ENCODE results near the gene MYO16. TPM values are rescaled to one million over a fixed set of nuclear protein-coding genes. Genes with fewer than 3 reads are reported as not detected.

The MYO16 gene
- total RNA-seq, 4 donors from 2014 or later, result 0.06 to 0.07 TPM; not detected in 2

DNA sequence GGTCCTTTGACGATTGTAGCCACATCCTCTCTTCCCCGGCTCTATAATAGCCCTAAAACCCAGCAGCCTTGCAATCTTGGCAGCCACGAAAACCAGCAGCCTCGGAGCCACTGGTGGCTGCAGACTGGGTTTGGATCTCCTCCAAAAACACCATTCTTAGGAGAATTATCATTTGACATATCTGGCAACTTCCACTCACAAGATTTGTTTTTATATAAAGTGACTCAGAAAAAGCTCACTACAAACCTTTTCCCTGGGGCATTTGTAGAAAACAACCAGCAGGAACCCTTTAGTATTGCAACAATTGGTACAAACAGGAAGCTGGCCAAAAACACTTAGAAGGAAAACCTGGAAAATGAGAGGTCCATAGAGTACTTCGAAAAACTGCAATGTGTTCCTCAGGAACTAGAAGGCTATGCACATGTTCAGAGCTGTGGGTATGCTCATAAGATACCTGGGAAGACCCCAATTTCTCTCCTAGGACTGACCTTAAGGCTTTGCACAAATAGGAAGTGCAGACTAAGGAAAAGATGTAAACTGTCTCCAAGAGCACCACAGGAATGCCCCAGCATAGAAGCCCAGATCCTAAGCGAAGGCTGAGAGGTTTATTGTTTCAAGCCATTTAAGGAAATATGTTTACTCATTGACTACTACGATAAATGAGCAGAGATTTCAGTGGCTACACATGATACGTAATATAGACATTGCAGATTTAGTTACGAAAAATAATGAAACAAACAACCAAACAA lies 71.2 kb downstream of the MYO16 start:
- TF ChIP-seq POLR2A (IDR thresholded peaks at IDR 0.05), result no peak
- TF ChIP-seq, protein P1, sequence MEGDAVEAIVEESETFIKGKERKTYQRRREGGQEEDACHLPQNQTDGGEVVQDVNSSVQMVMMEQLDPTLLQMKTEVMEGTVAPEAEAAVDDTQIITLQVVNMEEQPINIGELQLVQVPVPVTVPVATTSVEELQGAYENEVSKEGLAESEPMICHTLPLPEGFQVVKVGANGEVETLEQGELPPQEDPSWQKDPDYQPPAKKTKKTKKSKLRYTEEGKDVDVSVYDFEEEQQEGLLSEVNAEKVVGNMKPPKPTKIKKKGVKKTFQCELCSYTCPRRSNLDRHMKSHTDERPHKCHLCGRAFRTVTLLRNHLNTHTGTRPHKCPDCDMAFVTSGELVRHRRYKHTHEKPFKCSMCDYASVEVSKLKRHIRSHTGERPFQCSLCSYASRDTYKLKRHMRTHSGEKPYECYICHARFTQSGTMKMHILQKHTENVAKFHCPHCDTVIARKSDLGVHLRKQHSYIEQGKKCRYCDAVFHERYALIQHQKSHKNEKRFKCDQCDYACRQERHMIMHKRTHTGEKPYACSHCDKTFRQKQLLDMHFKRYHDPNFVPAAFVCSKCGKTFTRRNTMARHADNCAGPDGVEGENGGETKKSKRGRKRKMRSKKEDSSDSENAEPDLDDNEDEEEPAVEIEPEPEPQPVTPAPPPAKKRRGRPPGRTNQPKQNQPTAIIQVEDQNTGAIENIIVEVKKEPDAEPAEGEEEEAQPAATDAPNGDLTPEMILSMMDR (IDR thresholded peaks at IDR 0.05), result no peak
- 37 to 54% methylated on average over 9 of the region's 9 CpGs for WGBS, 2 donors
- H3K4me3 ChIP-seq (ENCODE audit: low read depth, poor library complexity, severe bottlenecking), result no peak overlapping the region
- no peak for DNase-seq (ENCODE audit: low spot score in 2 of 2)
- intact Hi-C loops (cut with DNase I; ENCODE audit: low total_unique reads), result no loop called here

DNA sequence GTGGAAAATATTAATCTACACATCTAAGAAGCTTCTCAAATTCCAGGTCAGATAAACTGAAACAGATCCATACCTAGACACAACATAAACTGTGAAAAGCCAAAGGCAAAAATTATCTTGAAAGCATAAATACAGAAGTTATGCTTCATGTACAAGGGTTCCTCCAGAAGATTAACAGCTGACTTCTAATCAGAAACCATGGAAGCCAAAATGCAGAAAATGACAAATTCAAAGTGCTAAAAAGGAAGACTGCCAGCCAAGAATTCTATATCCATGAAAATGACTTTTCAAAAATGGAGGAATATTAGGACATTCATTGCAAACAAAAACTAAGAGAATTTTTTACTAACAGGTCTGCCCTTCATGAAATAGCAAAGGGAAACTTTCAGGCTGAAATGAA lies 72.8 kb downstream of the MYO16 start:
- no peak overlapping the region for H3K4me3 ChIP-seq (ENCODE audit: low read depth, poor library complexity, severe bottlenecking)
- intact Hi-C loops (cut with DNase I; ENCODE audit: low total_unique reads), result no loop called here
- TF ChIP-seq, protein P1 (IDR thresholded peaks at IDR 0.05), result no peak
- TF ChIP-seq POLR2A (IDR thresholded peaks at IDR 0.05), result no peak
- DNase-seq (ENCODE audit: low spot score in 2 of 2), result no peak

DNA sequence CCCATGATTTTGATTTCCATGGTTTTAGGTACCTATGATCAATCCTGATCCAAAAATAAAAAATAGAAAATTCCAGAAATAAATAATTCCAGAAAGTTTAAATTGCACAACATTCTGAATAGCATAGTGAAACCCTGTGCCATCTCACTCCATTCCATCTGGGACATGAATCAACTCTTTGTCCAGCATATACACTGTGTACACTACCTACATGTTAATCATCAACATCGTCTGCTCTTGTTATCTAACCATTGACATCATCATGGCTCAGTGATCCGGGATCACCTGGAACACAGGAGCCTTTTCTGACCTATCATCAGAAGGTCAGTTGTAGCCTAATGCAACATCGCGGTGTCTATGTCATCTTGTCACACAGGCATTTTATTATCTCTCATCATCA lies 75.6 kb downstream of the MYO16 start:
- H3K4me3 ChIP-seq (ENCODE audit: low read depth, poor library complexity, severe bottlenecking), result no peak overlapping the region
- no peak for TF ChIP-seq POLR2A (IDR thresholded peaks at IDR 0.05)
- TF ChIP-seq, protein P1 (IDR thresholded peaks at IDR 0.05), result no peak
- intact Hi-C loops (cut with DNase I; ENCODE audit: low total_unique reads), result no loop called here
- WGBS, 2 donors, result 90 to 91% methylated on average over 4 of the region's 4 CpGs
- no peak for DNase-seq (ENCODE audit: low spot score in 2 of 2)

DNA sequence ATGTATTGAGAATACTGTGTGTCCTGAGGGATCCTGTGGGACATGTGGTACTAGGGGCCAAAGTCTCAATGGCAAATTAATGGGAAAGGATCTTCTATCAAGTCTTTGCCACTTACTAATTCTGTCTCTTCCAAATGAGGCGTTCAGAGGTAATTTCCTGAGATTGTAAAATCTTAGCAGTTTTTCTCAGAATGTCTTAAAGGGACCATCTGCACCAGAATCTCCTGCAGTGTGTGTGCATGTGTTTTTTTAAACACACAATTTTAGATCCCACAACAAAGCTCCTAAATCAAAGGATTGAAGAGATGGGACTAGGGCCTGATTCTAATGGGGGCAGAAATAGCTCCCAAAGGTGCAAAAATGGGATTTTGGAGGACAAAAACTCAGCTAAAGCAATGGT lies 78.2 kb downstream of the MYO16 start:
- no peak for DNase-seq (ENCODE audit: low spot score in 2 of 2)
- H3K4me3 ChIP-seq (ENCODE audit: low read depth, poor library complexity, severe bottlenecking), result no peak overlapping the region
- 62 to 63% methylated on average over 1 of the region's 1 CpG for WGBS, 2 donors
- TF ChIP-seq, protein P1 (IDR thresholded peaks at IDR 0.05), result no peak
- TF ChIP-seq POLR2A (IDR thresholded peaks at IDR 0.05), result no peak
- intact Hi-C loops (cut with DNase I; ENCODE audit: low total_unique reads), result no loop called here

DNA sequence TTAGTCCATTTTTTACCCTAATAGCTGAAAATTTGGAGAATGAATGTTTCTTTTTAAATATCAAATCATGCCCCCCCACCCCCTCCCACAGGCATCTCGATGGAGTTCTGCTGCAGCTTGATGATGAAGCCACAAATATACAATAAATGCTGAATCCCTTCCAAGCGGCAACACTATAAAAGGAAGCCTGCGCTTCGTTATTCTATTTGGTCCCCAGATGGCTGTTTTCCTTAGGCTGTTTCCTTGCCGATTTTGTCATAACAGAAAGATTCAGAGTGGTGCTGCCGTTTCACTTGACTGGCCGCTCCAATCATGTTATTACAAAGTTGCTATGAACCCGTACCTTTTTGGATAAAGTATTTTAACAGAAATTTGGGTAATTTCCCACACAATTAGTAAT lies 79.5 kb downstream of the MYO16 start:
- intact Hi-C loops (cut with DNase I; ENCODE audit: low total_unique reads), result no loop called here
- TF ChIP-seq, protein P1 (IDR thresholded peaks at IDR 0.05), result no peak
- TF ChIP-seq POLR2A (IDR thresholded peaks at IDR 0.05), result no peak
- DNase-seq (ENCODE audit: low spot score in 2 of 2), result no peak
- H3K4me3 ChIP-seq (ENCODE audit: low read depth, poor library complexity, severe bottlenecking), result no peak overlapping the region
- 49 to 67% methylated on average over 8 of the region's 8 CpGs for WGBS, 2 donors

DNA sequence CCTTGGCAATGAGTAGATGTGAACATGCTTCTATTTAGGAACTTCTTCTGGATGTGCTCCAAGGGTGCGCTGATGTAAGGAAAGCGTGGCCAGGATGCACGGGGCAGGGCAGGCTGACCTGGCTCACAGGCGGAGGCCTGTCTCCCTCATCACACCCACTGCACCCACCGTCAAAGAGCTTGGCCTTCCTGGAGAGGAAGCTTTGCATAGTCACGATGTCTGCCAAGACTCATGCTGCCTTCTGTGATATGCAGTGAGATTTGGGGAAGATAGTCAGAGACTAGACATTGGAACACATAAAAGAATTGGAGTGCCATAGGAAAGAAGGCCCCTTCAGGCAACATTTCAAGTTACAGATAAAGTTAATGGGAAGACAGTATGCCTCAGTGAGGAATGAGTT lies 82.0 kb downstream of the MYO16 start:
- intact Hi-C loops (cut with DNase I; ENCODE audit: low total_unique reads), result no loop called here
- H3K4me3 ChIP-seq (ENCODE audit: low read depth, poor library complexity, severe bottlenecking), result no peak overlapping the region
- TF ChIP-seq POLR2A (IDR thresholded peaks at IDR 0.05), result no peak
- TF ChIP-seq, protein P1 (IDR thresholded peaks at IDR 0.05), result no peak
- DNase-seq (ENCODE audit: low spot score in 2 of 2), result no peak
- WGBS, 2 donors, result 47% methylated on average over 6 of the region's 6 CpGs
